Liver (tissue), 9 donors: Measurements from ENCODE around the gene MAEL. TPM values are rescaled to one million over a fixed set of nuclear protein-coding genes. Genes with fewer than 3 reads are reported as not detected.

Source experiments
- DNase-seq: peaks from one replicate; pipeline ENCODE4 v3.0.0-alpha.2; 2017; ENCODE audit warnings: low spot score
- H3K27ac ChIP-seq, 2 donors: one replicate each; pipeline ENCODE4 v1.7.0; 2013; ENCODE audit warnings: inconsistent platforms in 2 of 2, low read length in 2 of 2, control low read depth in 1 of 2, low read depth in 1 of 2, mild to moderate bottlenecking in 1 of 2
- H3K27me3 ChIP-seq, 4 donors: one replicate each; pipeline versions ENCODE4 v1.6.1 to v1.7.0; 2013; ENCODE audit warnings: low read length in 3 of 4, inconsistent platforms in 1 of 4, mild to moderate bottlenecking in 1 of 4, moderate library complexity in 1 of 4; ENCODE audit not compliant: control insufficient read depth in 4 of 4, insufficient read depth in 4 of 4
- H3K36me3 ChIP-seq, 4 donors: one replicate each; pipeline versions ENCODE4 v1.6.1 to v1.7.0; 2013; ENCODE audit warnings: low read length in 3 of 4, mild to moderate bottlenecking in 3 of 4, low read depth in 1 of 4, moderate library complexity in 1 of 4; ENCODE audit not compliant: control insufficient read depth in 4 of 4, insufficient read depth in 3 of 4
- H3K4me1 ChIP-seq, 4 donors: one replicate each; pipeline versions ENCODE4 v1.6.1 to v1.7.0; 2013; ENCODE audit warnings: low read length in 3 of 4, mild to moderate bottlenecking in 3 of 4, moderate library complexity in 1 of 4; ENCODE audit not compliant: control insufficient read depth in 4 of 4, insufficient read depth in 4 of 4
- H3K4me3 ChIP-seq, 3 donors: one replicate each; pipeline versions ENCODE4 v1.6.1 to v1.7.0; 2013; ENCODE audit warnings: low read length in 3 of 3, control low read depth in 1 of 3, low read depth in 1 of 3, mild to moderate bottlenecking in 1 of 3
- H3K9ac ChIP-seq, 2 donors: one replicate each; pipeline ENCODE4 v1.7.0; 2013; ENCODE audit warnings: low read length in 2 of 2, mild to moderate bottlenecking in 2 of 2, moderate library complexity in 2 of 2, control low read depth in 1 of 2, low read depth in 1 of 2
- H3K9me3 ChIP-seq, 4 donors: one replicate each; pipeline versions ENCODE4 v1.6.1 to v1.7.0; 2013; ENCODE audit warnings: low read length in 3 of 4; ENCODE audit not compliant: control insufficient read depth in 4 of 4
- ATF3 ChIP-seq: IDR thresholded peaks from 2 replicates; pipeline ENCODE4 v1.6.1; 2016; ENCODE audit warnings: antibody characterized with exemption
- CTCF ChIP-seq: fragments of 150-350 bp; IDR thresholded peaks from 2 replicates; pipeline ENCODE4 v1.5.1; 2017; ENCODE audit warnings: improper control_type of control experiment, low read depth, low read length; ENCODE audit not compliant: missing input control
- EGR1 ChIP-seq, 2 donors: IDR thresholded peaks; 2 replicates each; pipeline ENCODE4 v1.6.1; 2016 to 2018; ENCODE audit warnings: antibody characterized with exemption in 2 of 2, low read depth in 2 of 2
- FOXA1 ChIP-seq: IDR thresholded peaks from 2 replicates; pipeline ENCODE4 v1.6.1; 2016; ENCODE audit warnings: antibody characterized with exemption
- FOXA2 ChIP-seq: IDR thresholded peaks from 2 replicates; pipeline ENCODE4 v1.6.1; 2016; ENCODE audit warnings: antibody characterized with exemption
- HNF4A ChIP-seq, 2 donors: conservative IDR thresholded peaks; 2 replicates each; pipeline ENCODE4 v1.6.1; 2016; ENCODE audit warnings: antibody characterized with exemption in 2 of 2, mild to moderate bottlenecking in 2 of 2
- HNF4G ChIP-seq: IDR thresholded peaks from 2 replicates; pipeline ENCODE4 v1.6.1; 2016; ENCODE audit warnings: antibody characterized with exemption
- JUND ChIP-seq, 2 donors: IDR thresholded peaks; 2 replicates each; pipeline ENCODE4 v1.6.1; 2016; ENCODE audit warnings: antibody characterized with exemption in 2 of 2
- MAX ChIP-seq: IDR thresholded peaks from 2 replicates; pipeline ENCODE4 v1.6.1; 2016; ENCODE audit warnings: antibody characterized with exemption
- RAD21 ChIP-seq, 2 donors: IDR thresholded peaks; 2 replicates each; pipeline ENCODE4 v1.6.1; 2016; ENCODE audit warnings: antibody characterized with exemption in 2 of 2, mild to moderate bottlenecking in 2 of 2
- REST ChIP-seq: IDR thresholded peaks from 2 replicates; pipeline ENCODE4 v1.6.1; 2016; ENCODE audit warnings: antibody characterized with exemption, mild to moderate bottlenecking
- RXRA ChIP-seq, 2 donors: IDR thresholded peaks; 2 replicates each; pipeline ENCODE4 v1.6.1; 2017 to 2018; ENCODE audit warnings: antibody characterized with exemption in 2 of 2, mild to moderate bottlenecking in 1 of 2
- SP1 ChIP-seq: IDR thresholded peaks from 2 replicates; pipeline ENCODE4 v1.6.1; 2018; ENCODE audit warnings: antibody characterized with exemption, mild to moderate bottlenecking
- TAF1 ChIP-seq: conservative IDR thresholded peaks from 2 replicates; pipeline ENCODE4 v1.6.1; 2016; ENCODE audit warnings: antibody characterized with exemption, mild to moderate bottlenecking
- YY1 ChIP-seq: IDR thresholded peaks from 2 replicates; pipeline ENCODE4 v1.6.1; 2016; ENCODE audit warnings: antibody characterized with exemption, mild to moderate bottlenecking
- WGBS: extraction: QIAGEN DNeasy Blood & Tissue Kit; methylation state at CpG from one replicate; pipeline ENCODE4 v1.1.7; 2013; 5-methylcytosine and 5-hydroxymethylcytosine counted together
- polyA plus RNA-seq, 2 donors: library from polyadenylated mRNA; stranded (reverse) in 1 of 2; unstranded in 1 of 2; fragments of 200-250 nt in 1 of 2; fragments of >200 nt in 1 of 2; fragmentation: Nextera tagmentation in 1 of 2; extraction: Ambion mirVana in 1 of 2; gene quantifications; one replicate each; pipeline versions ENCODE4 v1.2.1 to v1.2.3, GENCODE V29; 2013 to 2015
- total RNA-seq, 2 donors: library from RNA; depleted of rRNA; stranded (reverse); fragments of >200 nt; gene quantifications; one replicate each; pipeline ENCODE4 v1.2.3, GENCODE V29; 2014
- TF ChIP-seq, protein P1 (sequence below): IDR thresholded peaks from 2 replicates; pipeline ENCODE4 v1.6.1; 2016; ENCODE audit warnings: antibody characterized with exemption
- donor health status: healthy.
- donor health status: healthy.
- donor health status: healthy.
- donor health status: healthy.
- donor health status: healthy.

MAEL gene
- total and polyA plus RNA-seq, 4 donors, result 0.14 to 0.23 TPM; not detected in 2

GRCh38 chr1:166999075-166999474 is 10.0 kb downstream of the MAEL start:
- Histone ChIP-seq H3K27me3 (no peaks in the 10 kb centered on the region), H3K9me3 (peaks cover 0 to 5% (median 0%) of the 10 kb centered on the region in 4 donors), H3K9ac (no peak overlapping the region), H3K36me3 (no peaks in the 10 kb centered on the region), H3K4me1 (no peaks in the 10 kb centered on the region), H3K4me3 (no peak overlapping the region), H3K27ac (no peak overlapping the region)
- DNase-seq, result no peak
- 92% methylated on average over 1 of the region's 1 CpG for WGBS
- no peak for TF ChIP-seq REST
- TF ChIP-seq TAF1, result no peak
- TF ChIP-seq HNF4G, result no peak
- no peak for TF ChIP-seq YY1
- no peak for TF ChIP-seq RXRA (IDR thresholded peaks at IDR 0.05)

- no peaks in the 10 kb centered on the region for H3K36me3 ChIP-seq
- no peak for DNase-seq
- H3K9ac ChIP-seq, result no peak overlapping the region
- H3K27ac ChIP-seq, result no peak overlapping the region
- no peaks in the 10 kb centered on the region for H3K27me3 ChIP-seq
- WGBS, result 76% methylated on average over 3 of the region's 3 CpGs
- H3K9me3 ChIP-seq, result peaks cover 0 to 5% (median 0%) of the 10 kb centered on the region in 4 donors
- TF ChIP-seq RXRA (IDR thresholded peaks at IDR 0.05) (no peak), REST (no peak), EGR1 (IDR thresholded peaks at IDR 0.05; ENCODE audit: low read depth in 2 of 2) (no peak), HNF4G (no peak), JUND (IDR thresholded peaks at IDR 0.05) (no peak), RAD21 (IDR thresholded peaks at IDR 0.05) (no peak), MAX (no peak), TAF1 (no peak), SP1 (no peak), CTCF (no peak), HNF4A (conservative IDR thresholded peaks at IDR 0.05) (no peak), YY1 (no peak), FOXA1 (no peak), FOXA2 (no peak), ATF3 (no peak)
- TF ChIP-seq, protein P1, sequence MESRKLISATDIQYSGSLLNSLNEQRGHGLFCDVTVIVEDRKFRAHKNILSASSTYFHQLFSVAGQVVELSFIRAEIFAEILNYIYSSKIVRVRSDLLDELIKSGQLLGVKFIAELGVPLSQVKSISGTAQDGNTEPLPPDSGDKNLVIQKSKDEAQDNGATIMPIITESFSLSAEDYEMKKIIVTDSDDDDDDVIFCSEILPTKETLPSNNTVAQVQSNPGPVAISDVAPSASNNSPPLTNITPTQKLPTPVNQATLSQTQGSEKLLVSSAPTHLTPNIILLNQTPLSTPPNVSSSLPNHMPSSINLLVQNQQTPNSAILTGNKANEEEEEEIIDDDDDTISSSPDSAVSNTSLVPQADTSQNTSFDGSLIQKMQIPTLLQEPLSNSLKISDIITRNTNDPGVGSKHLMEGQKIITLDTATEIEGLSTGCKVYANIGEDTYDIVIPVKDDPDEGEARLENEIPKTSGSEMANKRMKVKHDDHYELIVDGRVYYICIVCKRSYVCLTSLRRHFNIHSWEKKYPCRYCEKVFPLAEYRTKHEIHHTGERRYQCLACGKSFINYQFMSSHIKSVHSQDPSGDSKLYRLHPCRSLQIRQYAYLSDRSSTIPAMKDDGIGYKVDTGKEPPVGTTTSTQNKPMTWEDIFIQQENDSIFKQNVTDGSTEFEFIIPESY, result no peak
- no peak overlapping the region for H3K4me3 ChIP-seq
- H3K4me1 ChIP-seq, result no peaks in the 10 kb centered on the region
Observed at GRCh38 chr1:166999500-167000055, 10.5 kb downstream of the MAEL start.
